NCI-H2171 (cell line): ENCODE data around the gene SH2D4B.

Experiments
- DNase-seq: peaks from one replicate; lab custom pipeline; 2025; lab: John Stamatoyannopoulos, UW

Gene SH2D4B

GRCh38 chr10:80537736-80538480 lies at the start of gene SH2D4B:
TSS of gene SH2D4B (plus strand) at chr10:80537902. CDS start at chr10:80538332, 430 bp downstream.
- DNase-seq: no peak

GRCh38 chr10:80488539-80489066 lies 49.1 kb upstream of the SH2D4B start:
- no peak for DNase-seq

DNA sequence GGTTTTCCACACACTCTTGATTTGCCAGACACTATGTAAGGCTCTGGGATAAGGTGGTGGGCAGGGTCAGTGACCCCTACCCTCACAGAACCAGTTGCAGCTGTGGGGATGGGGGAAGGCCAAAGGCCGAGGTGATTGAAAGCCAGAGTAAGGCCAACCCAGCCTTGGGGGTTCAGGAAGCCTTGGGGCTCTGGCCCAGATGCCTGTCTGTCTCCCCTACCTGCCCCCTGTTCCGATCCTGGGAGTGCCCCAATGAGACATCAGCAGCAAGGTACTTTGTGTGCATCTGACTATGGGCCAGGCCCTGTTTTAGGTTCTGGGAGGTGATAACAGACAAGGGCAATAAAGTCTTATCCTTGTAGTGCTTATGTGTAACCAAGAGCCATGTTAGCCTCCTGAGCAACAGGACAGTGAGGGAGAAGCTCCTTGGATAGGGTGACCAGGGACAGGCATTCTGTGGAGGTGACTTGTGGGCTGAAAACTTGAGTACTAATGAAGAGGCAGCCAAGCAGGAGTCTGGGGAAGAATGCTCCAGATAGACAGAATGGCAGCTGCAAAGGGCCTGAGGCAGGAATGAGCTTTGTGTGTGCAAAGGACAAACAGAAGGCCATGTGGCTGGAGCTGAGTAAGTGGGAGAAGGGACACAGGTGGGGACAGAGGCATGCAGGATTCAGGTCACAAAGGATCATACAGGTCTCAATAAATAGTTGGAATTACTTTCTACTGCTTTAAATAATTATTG lies 48.2 kb upstream of the SH2D4B start:
- no peak for DNase-seq

- DNase-seq: no peak
Measured at GRCh38 chr10:80491251-80492102, 46.2 kb upstream of the SH2D4B start.

DNA sequence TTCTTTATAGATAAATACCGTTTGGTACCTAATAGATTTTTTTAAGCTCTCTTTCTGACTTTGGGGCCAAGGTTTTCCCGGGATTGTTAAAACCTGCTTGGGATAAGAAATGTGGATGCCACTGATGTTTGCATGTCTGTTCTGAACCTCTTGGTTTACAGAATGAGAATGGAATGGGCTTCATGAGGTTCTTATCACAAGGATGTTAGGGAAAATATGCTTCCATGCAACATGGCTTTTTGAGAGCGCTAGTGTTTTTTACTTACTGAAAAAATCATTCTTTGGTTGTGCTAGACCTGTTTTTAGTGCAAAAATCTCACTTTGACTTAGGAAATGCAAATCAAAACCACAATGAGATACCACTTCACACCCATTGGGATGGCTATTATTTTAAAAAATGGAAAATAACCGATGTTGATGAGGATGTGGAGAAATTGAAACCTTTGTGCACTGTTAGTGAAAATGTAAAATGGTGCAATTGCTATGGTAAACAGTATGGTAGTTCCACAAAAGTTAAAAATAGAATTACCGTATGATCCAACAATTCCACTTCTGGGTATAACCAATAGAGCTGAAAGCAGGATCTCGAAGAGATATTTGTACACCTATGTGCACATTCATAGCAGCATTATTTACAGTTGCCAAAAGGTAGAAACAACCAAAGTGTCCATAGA lies 44.7 kb upstream of the SH2D4B start:
- DNase-seq: no peak

GRCh38 chr10:80493522-80494051 lies 44.1 kb upstream of the SH2D4B start:
- no peak for DNase-seq

GRCh38 chr10:80496555-80497172 lies 41.0 kb upstream of the SH2D4B start:
- DNase-seq: no peak

DNA sequence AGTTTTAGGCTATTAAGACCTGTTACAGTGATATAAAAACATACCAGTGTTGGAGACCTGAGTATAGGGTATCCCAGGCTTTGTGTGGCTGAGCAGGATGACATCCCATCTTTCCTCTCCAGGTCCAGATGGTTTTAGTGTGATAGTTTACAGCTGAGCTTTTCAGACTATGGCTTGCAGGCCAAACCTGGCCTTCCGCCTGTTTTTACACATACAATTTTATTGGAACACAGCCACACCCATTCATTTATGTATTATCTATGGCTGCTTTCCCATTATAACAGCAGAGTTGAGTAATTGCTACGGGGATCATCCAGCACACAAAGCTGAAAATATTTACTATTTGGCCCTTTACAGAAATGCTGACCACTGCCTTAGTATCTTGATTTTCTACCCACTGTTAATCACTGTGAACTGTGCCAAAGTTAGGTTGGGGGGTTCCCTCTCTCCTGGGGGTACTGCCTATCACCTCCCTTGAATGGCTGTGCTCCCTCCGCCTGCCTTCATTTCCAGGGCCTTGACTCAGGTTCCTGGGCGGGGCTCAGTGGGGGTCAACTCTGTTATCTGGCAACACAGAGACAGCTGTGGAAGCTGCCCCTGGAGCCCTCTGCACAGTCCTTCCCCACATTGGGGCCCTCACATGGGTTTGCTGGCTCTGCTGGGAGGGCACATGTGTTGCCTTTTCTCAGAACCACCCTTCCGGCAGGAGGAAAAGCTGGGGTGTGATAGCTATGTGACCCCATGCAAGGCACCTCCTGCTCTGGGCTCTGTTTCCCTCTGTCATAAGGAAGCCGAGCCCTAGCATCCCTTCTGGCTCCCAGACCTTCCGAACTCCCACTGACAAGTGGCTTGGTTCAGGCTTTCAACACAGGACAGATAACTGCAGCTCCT lies 40.3 kb upstream of the SH2D4B start:
- DNase-seq: no peak

DNA sequence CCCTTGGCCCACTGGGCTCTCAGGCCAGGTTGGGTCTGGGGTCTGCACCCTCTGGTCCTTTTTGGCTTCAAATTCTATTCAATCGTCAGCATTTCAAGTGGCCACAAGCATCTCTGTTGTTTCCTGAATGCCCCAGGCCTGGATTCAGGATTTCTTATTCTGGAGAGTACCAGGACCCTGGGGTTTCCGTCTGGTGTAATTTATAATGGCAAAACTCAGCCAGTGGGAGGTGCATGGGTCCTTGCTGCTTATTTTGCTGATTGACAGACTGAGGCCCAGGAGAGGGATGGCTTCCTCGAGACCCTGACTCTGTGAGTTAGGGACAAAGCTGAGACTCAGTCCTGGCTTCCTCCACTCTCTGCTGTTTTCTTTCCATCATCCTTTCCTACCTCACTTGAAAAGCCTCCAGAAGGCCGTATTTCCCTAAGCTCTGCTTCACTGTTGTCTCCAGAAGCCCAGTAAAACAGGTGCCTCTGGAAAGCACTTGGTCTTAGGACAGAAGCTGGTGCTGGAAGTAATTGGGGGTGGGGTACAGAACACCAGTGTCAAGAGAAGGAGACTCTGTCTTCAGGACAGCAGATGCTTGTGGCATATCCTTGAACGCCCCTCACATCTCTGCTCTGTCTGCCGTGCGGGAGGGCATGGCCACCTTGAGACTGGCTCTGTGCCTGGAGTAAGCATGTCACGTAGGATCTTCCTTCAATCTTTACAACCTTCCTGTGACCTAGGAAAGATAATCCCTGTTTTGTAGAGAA lies 39.4 kb upstream of the SH2D4B start:
- DNase-seq: no peak

- no peak for DNase-seq
Measured at GRCh38 chr10:80498833-80499741, 38.6 kb upstream of the SH2D4B start.

- no peak for DNase-seq
Measured at GRCh38 chr10:80500572-80501380, 36.9 kb upstream of the SH2D4B start.

DNA sequence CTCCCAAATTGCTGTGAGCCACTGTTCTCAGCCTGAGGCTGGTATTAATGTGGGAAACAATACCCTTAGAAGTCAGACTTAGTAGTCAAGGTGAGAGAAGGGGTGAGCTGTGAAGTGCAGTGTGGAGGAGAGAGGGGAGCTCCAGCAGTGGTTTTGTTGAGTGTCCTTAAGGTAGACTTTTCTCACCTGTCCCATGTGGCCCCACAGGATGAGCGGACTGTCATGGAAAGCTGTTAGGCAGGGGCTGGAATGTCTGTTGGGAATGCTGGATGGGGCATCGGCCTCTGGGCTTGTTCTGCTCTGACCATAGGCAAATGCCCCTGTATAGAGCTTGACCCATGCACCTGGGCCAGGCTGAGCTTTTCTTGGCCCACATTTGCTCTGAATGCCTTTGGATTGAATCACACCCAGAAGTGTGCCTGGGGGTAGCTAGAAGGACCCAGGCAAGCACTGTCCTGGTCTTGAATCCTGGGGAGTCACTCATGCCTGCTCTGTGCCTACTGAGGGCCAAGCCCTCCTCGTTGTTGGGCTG lies 36.3 kb upstream of the SH2D4B start:
- DNase-seq: no peak

DNA sequence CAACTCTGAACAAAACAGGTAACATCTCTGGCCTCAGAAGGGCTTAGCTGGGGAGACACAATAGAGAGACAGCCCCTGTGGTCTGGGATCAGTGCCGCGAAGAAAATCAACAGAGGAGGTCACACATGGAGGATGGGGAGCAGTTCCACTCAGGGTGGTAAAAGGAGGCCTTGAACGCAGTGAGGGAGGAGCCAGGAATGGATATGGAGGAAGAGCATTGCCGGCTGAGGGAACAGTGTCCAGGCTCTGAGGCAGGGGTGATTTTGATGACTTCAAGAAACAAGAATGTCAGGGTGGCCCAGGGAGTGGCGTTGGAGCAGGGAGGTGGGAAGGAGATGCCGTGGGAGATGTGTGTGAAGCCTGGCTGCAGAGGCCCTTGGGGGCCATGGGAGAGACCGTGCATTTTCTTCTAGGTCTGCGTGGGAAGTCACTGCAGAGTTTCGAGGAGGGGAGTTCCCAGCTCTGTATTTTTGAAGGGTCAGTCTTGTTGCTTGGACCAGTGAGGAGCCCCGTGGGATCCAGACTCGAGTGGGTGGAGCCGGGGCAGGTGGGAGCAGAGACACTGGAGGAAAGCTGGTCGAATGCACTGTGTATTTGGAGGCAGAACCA lies 35.7 kb upstream of the SH2D4B start:
- no peak for DNase-seq

DNA sequence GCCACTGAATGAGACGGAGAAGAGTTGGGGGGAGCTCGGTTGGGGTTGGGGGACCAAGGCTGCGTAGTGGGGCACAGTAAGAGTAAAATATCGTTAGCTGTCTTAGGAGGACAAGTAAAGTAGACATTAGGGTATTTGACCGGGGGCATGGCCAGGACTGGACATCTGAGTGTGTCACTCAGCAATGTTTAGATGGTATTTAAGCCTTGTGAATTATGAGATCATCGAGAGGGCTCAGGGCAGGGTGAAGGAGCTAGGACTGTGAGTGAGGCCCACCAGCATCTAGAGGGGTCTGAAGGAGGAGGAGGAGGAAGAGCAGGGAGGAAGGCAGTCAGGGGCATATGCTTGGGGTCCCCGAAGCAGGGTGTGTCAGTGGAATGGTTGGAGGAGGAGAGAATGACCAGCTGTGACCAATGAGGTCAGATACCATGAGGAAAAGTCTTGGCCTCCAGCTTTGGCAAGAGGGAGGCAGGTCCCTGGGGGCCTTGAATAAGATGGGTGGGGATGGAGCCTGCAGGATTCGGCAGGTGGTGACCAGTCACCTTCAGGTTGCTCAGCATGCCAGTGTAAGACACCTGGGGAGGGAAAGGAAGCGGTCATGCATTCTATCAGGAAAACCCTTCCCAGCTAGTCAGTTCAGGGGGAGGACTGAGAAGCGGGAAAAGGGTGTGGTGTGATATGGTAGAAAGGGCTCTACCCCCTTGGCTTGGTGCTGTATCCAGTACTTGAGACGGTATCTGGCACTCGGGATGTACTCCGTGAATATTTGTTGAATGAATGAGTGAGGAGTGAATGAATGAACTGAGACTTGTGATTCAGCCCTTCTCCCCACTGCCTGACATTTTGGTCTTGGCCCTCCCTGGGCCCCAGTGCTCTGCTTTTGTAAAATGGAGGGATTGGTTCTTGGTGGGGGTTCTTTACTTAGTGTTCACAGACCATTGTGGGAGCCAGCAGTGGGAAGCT lies 34.8 kb upstream of the SH2D4B start:
- DNase-seq: no peak

- no peak for DNase-seq
Measured at GRCh38 chr10:80503584-80504157, 34.0 kb upstream of the SH2D4B start.
